RWPE1 (cell line): ENCODE results near the gene LDHD.

Source experiments
- CTCF ChIA-PET: fragments of 350-600 bp; sonication (Branson Sonifier 250); formaldehyde crosslinking; extraction: SDS; loops from one replicate; lab custom pipeline; 2021; lab: Yijun Ruan, JAX
- POLR2A ChIA-PET: fragments of 400-600 bp; formaldehyde crosslinking; extraction: SDS; loops from one replicate; lab custom pipeline; 2020; ENCODE audit warnings: antibody characterized with exemption; ENCODE audit not compliant: low non-redundant PET; lab: Yijun Ruan, JAX
- DNase-seq: peaks from one replicate; pipeline ENCODE4 v3.0.0; 2012; ENCODE audit warnings: low spot score
- H3K27ac ChIP-seq: fragments of 450-650 bp; 2 replicates; pipeline ENCODE4 v1.5.1; 2017
- CTCF ChIP-seq: fragments of 450-650 bp; conservative IDR thresholded peaks from 2 replicates; pipeline ENCODE4 v1.5.1; 2017; ENCODE audit warnings: low read depth, mild to moderate bottlenecking

Gene LDHD

GRCh38 chr16:75101635-75102034, 14.9 kb downstream of the LDHD start:
- ChIA-PET CTCF (no interaction called here), POLR2A (no interaction called here)
- no peak for DNase-seq
- H3K27ac ChIP-seq = no peak overlapping the region
- TF ChIP-seq CTCF = no peak

GRCh38 chr16:75100603-75100990, 16.0 kb downstream of the LDHD start:
- no peak overlapping the region for H3K27ac ChIP-seq

GRCh38 chr16:75099738-75100602, 16.6 kb downstream of the LDHD start:
- TF ChIP-seq CTCF = no peak
- H3K27ac ChIP-seq = peak overlapping the region; percentile 12
- CTCF ChIA-PET = no interaction called here
- POLR2A ChIA-PET = interaction anchor here (0.6 kb wide), 1 partner anchor 16 kb away, joined by 11 read pairs; no protein-coding TSS in a partner anchor
- no peak for DNase-seq

More at GRCh38 chr16:75100603-75100990, 16.0 kb downstream of the LDHD start:
- DNase-seq = no peak
- no peak for TF ChIP-seq CTCF
- ChIA-PET CTCF (no interaction called here), POLR2A (no interaction called here)

GRCh38 chr16:75099075-75099667, 17.4 kb downstream of the LDHD start:
- TF ChIP-seq CTCF = no peak
- no peak for DNase-seq
- CTCF ChIA-PET = interaction anchor here (0.8 to 1.8 kb wide), 2 partner anchors 9 to 12 kb away, joined by 5 to 6 read pairs; no protein-coding TSS in a partner anchor
- POLR2A ChIA-PET = interaction anchor here (0.6 kb wide), 1 partner anchor 15 kb away, joined by 11 read pairs; no protein-coding TSS in a partner anchor
- peak overlapping the region; percentile 12; the same call in 1 of the 2 replicates for H3K27ac ChIP-seq

GRCh38 chr16:75097941-75098901, 18.4 kb downstream of the LDHD start:
- no peak for TF ChIP-seq CTCF
- no peak overlapping the region for H3K27ac ChIP-seq
- ChIA-PET POLR2A (no interaction called here), CTCF (interaction anchor here (0.6 to 1.8 kb wide), 4 partner anchors 10 to 291 kb away, joined by 3 to 6 read pairs (median 4); no protein-coding TSS in a partner anchor)
- DNase-seq = no peak
